ENCODE measurements around the gene DLL4. TPM values are rescaled to one million over a fixed set of nuclear protein-coding genes. Genes with fewer than 3 reads are reported as not detected.

The DLL4 gene
- total RNA-seq, 1 experiment from 2014 or later, result 0.07 TPM

DNA sequence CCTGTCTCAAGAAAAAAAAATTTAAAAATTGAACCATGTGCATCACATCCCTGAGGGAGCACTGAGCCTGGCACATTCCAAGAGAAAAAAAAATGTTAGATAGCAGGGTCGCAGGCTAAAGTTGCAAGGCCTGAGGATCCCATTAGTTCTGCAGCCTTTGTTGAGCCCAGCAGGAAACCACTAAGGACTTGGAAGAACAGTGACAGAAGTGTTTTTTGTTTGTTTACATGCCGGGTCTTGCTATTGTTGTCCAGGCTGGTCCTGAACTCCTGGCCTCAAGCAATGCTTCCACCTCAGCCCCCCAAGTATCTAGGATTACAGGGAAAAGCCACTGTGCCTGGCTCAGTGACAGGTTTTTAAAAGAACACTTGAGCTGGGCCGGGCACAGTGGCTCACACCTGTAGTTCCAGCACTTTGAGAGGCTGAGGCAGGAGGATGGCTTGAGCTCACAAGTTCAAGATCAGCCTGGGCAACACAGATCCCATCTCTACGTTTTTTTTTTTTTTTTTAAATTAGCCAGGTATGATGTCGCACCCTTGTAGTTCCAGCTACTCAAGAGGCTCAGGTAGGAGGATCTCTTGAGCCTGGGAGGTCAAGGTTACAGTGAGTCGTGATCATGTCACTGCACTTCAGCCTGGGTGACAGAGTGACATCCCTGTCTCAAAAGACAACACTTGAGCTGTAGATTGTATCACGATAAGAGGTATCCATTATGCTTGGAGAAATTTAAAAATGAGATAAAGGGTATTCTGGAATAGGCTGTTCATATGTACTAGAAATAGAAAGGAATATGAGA is 39.3 kb downstream of the DLL4 start:
- DNase-seq (ENCODE audit: low read depth), result no peak
- in situ Hi-C loops (cut with HindIII; ENCODE audit: low pct_unique_long_range_greater_than_20kb, low sequenced_read_pairs), result no loop called here

DNA sequence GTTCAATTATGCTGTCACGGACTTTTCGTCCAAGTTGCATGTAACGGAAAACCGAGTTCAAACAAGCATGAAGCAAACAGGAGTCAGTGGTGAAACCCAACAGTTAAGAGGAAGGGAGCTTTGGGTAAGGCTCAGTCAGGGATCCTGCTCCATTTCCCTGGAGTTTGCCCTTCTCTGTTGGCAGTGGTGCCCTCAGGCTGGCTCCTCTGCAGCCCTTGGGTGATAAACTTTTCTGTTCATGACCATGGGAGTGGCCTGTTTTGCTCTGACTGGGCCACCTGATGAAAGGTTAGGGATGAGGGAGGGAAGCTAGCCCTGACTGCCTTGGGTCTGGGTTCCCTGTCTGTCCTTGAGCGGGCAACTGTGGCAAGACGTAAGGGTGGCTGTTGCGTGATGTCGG is 40.2 kb downstream of the DLL4 start:
- in situ Hi-C loops (cut with HindIII; ENCODE audit: low pct_unique_long_range_greater_than_20kb, low sequenced_read_pairs), result no loop called here
- no peak for DNase-seq (ENCODE audit: low read depth)

DNA sequence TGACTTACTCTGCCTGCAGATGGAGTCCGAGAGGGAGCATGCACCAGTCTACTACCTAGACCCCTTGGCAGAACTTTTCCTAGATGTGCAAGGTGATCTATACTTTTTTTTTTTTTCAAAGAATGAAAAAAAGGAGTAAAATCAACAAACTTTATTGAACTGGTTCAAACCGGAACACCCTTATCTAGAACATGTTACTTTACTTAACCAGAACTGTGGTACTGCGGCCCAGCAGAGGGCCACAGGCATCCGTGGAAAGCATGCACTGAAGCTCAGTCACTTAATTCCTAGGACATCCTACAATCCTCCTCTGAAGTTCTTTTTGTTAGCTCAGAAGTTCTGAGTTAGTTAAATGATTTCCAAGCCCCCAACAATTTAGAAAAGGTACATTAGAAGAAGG is 45.7 kb downstream of the DLL4 start:
- in situ Hi-C loops (cut with HindIII; ENCODE audit: low pct_unique_long_range_greater_than_20kb, low sequenced_read_pairs), result no loop called here
- DNase-seq (ENCODE audit: low read depth), result no peak

DNA sequence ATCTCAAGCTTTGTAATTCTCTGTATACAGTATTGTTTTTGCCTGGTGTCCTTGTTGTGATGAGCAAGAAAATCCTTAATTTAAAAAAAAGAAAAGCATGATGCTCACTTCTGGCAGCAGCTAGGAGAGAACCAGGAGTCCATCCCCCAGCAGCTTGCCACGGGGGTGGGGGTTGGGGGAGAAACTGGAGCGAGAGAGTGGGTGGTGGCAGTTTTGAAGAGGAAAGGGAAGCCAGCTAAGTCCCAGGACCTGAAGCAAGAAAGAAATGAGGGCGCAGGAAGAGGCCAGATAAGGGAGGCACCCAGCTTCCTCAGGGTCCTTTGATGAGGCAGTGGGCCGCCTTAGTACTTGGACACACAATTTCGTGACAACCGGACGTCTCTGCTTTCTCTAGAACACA is 47.7 kb downstream of the DLL4 start:
- in situ Hi-C loops (cut with HindIII; ENCODE audit: low pct_unique_long_range_greater_than_20kb, low sequenced_read_pairs), result no loop called here
- DNase-seq (ENCODE audit: low read depth), result no peak

DNA sequence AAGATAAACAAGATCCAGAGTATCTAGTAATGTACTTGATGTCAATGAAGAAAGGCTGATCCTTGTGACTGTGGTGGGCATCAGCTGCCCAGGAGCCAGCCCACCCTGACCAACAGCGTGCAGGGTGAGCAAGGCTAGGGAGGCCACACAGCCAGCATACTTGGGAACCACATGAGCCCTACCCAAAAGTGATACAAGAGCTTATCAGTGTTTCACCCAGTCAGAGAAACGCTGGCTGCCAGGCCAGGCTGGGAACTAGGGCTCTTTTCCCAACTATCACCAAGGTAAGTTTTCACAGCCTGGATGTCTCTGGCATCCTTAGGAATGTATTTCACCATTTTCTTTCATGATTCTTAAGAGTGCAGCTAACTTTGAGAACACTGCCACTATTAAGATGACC is 49.0 kb downstream of the DLL4 start:
- no peak for DNase-seq (ENCODE audit: low read depth)
- in situ Hi-C loops (cut with HindIII; ENCODE audit: low pct_unique_long_range_greater_than_20kb, low sequenced_read_pairs), result no loop called here

DNA sequence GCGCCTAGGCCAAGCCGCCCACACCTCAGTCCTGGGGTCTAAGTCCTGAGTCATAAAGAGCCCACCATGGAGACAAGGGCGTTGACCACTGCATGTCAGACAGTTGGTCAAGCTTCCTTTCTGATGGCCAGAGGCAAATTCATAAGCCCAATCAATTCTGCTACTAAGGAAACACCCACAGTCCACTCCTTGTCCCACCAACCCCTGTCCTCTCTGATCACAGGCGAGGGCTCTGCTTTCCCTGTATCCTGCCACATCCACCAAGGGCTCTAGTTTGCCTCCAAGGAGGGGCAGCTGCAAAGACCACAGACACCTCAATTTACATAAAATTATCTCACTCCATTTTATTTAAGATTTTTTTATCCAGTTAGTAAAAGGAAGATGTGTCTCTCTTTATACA is 49.4 kb downstream of the DLL4 start:
- in situ Hi-C loops (cut with HindIII; ENCODE audit: low pct_unique_long_range_greater_than_20kb, low sequenced_read_pairs), result no loop called here
- no peak for DNase-seq (ENCODE audit: low read depth)

DNA sequence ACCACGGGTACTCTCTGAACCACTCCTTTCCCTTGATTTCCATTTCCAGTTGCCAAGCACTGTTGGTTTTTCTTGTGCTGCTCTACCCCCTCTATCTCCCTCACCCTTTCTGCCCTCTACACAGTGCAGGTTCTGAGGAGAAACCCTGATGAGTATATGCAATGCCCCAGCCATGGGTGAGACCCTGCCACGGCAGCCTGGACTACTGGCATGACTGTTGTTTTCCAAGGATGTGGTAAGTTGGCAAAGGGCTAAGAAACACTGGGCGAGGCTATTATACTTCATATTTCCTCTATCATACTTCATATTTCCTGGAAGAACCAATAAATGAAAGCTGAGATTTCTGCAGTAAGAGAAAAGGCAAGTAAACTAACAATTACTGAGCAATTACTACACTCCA is 52.0 kb downstream of the DLL4 start:
- no peak for DNase-seq (ENCODE audit: low read depth)
- in situ Hi-C loops (cut with HindIII; ENCODE audit: low pct_unique_long_range_greater_than_20kb, low sequenced_read_pairs), result no loop called here

DNA sequence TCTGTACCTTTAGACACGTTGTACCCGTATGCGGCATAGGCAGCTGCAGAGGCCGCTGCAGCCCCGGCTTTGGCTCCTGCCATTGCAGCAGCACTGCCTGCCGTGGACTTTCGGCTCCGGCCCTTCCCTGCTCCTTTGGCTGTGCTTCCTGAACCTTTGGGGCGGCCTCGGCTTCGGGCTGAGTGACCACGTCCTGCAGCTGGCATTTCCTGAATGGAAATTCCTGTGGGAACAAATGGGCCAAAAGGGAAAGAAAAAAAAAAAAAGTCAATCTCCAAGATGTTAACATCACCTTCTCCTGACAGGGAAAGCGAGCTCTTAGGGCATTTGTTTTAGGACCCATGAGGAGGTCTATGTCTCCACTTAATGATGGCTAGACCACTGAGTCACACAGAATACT is 53.7 kb downstream of the DLL4 start:
- no peak for DNase-seq (ENCODE audit: low read depth)

DNA sequence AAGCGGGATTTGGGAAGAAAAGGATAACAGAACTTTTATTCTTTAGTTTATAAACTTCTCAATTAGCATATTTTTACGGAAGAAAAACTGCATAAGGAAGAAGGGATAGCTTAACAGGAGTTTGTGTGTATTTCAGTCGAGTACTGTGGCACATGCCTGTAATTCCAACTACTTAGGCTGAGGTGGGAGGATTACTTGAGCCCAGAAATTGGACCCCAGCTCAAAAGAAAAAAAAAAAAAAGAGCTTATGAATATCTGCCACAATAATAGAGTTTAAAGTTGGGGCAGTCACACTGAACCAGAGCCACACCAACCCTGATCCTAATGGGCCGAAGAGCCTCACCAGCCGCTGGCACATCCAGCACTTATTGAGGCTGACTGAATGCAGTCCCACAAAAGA is 55.3 kb downstream of the DLL4 start:
- in situ Hi-C loops (cut with HindIII; ENCODE audit: low pct_unique_long_range_greater_than_20kb, low sequenced_read_pairs), result no loop called here
- no peak for DNase-seq (ENCODE audit: low read depth)

More for the DNA sequence above, 53.7 kb downstream of the DLL4 start:
- in situ Hi-C loops (cut with HindIII; ENCODE audit: low pct_unique_long_range_greater_than_20kb, low sequenced_read_pairs), result no loop called here

DNA sequence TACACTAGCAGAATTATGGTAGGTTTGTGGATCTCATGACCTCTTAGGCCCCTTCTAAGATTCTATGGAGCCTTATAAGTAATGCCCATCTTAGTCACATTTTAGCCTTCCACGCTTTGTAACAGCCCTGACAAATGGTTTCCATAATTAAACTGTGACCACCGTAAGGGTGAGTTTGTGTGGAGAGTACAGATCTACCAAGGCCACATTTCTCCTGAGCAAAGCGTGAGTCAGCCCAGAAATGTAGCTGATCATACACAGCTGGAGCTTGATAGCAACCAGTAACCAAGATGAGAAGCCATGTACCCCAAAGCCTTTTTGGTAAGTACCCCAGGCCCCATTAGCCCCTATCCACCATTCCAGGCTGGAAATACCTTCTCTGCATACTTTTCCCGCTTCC is 55.8 kb downstream of the DLL4 start:
- DNase-seq (ENCODE audit: low read depth), result no peak
- in situ Hi-C loops (cut with HindIII; ENCODE audit: low pct_unique_long_range_greater_than_20kb, low sequenced_read_pairs), result no loop called here

DNA sequence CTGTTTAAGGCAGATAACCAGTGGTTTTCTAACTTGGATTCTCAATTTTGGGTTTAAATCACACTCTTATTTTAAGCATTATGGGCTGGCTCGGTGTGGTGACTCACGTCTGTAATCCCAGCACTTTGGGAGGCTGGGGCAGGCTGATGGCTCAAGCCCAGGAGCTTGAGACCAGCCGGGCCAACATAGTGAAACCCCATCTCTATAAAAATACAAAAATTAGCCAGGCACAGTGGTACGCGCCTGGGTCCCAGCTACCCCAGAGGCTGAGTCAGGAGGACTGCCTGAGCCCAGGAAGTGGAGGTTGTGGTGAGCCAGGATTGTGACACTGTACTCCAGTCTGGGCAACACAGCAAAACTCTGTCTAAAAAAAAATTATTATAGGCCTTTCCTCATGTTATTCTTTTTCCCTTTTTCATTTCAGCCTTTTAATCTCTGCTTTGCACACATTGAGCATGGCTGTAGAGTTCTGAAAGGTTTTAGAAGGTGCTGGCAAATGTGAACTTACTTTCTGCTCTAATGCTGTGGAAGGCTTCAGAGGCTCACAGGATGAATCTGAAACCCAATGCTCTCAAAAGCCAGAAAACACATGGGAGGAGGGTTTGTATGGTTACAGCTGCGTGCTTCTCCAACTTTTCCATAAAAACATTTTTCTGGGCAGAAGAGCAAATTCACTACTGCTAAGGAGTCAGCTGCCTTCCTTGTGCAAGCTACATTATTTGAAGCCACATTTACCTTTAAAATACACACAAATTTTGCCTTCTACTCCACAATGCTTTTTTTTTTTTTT is 56.6 kb downstream of the DLL4 start:
- in situ Hi-C loops (cut with HindIII; ENCODE audit: low pct_unique_long_range_greater_than_20kb, low sequenced_read_pairs), result no loop called here
- no peak for DNase-seq (ENCODE audit: low read depth)

DNA sequence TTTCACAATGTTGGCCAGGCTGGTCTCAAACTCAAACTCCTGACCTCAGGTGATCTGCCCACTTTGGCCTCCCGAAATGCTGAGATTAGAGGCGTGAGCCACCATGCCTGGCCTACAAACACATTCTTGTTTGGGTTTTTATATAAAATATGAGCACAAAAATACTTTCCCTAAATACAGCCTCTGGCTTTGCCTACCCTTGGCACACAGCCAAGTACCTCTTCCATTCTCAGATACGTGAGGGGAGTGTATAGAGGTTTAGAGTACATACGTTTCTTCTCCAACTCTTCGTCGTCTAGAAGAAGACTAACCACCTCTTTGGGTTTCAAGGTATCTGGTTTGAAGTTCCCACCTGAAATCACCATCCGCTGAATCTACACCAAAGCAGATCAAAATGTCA is 57.7 kb downstream of the DLL4 start:
- no peak for DNase-seq (ENCODE audit: low read depth)
- in situ Hi-C loops (cut with HindIII; ENCODE audit: low pct_unique_long_range_greater_than_20kb, low sequenced_read_pairs), result no loop called here

DNA sequence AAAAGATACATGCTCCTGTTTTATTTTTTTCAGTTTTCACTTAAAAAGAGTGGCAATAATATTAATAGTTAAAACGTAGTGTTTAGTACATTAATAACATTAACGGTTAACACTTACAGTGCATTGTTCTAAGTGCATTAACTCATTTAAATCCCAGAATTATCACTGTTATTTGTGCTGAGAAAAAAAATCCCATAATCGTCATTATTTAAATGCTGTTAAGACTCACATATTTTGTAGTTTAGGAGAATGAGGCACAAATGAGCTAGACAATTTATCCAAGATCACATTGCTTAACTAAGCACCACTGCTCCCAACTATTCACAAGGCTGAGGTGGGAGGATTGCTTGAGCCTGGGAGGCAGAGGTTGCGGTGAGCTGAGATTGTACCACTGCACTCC is 59.0 kb downstream of the DLL4 start:
- in situ Hi-C loops (cut with HindIII; ENCODE audit: low pct_unique_long_range_greater_than_20kb, low sequenced_read_pairs), result no loop called here
- DNase-seq (ENCODE audit: low read depth), result no peak

Other genes with a start within 250 kb of the DLL4 start
- gene RAD51, start 234.2 kb upstream of the DLL4 start, total RNA-seq (2014; rRNA removed; shearing (Covaris generic); ENCODE audit: low replicate concordance), result 22.3 and 34.0 TPM in 2 replicates
- gene RMDN3, start 174.1 kb upstream of the DLL4 start, total RNA-seq (2014; rRNA removed; shearing (Covaris generic); ENCODE audit: low replicate concordance), result 27.7 and 29.0 TPM in 2 replicates
- 73.4 and 105 TPM in 2 replicates for gene GCHFR, start 165.3 kb upstream of the DLL4 start, total RNA-seq (2014; rRNA removed; shearing (Covaris generic); ENCODE audit: low replicate concordance)
- 0.27 and 0.64 TPM in 2 replicates for gene C15orf62, start 159.4 kb upstream of the DLL4 start, total RNA-seq (2014; rRNA removed; shearing (Covaris generic); ENCODE audit: low replicate concordance)
- 88.7 and 100 TPM in 2 replicates for gene ZFYVE19, start 122.3 kb upstream of the DLL4 start, total RNA-seq (2014; rRNA removed; shearing (Covaris generic); ENCODE audit: low replicate concordance)
- 51.3 and 103 TPM in 2 replicates for gene DNAJC17, start 121.9 kb upstream of the DLL4 start, total RNA-seq (2014; rRNA removed; shearing (Covaris generic); ENCODE audit: low replicate concordance)
- not detected in 2 replicates for gene PPP1R14D, start 100.6 kb upstream of the DLL4 start, total RNA-seq (2014; rRNA removed; shearing (Covaris generic); ENCODE audit: low replicate concordance)
- gene SPINT1, start 85.3 kb upstream of the DLL4 start, total RNA-seq (2014; rRNA removed; shearing (Covaris generic); ENCODE audit: low replicate concordance), result 19.5 and 29.7 TPM in 2 replicates
- 0.23 and 0.51 TPM in 2 replicates for gene RHOV, start 55.1 kb upstream of the DLL4 start, total RNA-seq (2014; rRNA removed; shearing (Covaris generic); ENCODE audit: low replicate concordance)
- 20.5 and 23.9 TPM in 2 replicates for gene VPS18, start 34.9 kb upstream of the DLL4 start, total RNA-seq (2014; rRNA removed; shearing (Covaris generic); ENCODE audit: low replicate concordance)
- gene CHAC1, start 24.1 kb downstream of the DLL4 start, total RNA-seq (2014; rRNA removed; shearing (Covaris generic); ENCODE audit: low replicate concordance), result 11.9 and 12.7 TPM in 2 replicates
- 41.1 and 45.9 TPM in 2 replicates for gene INO80, start 186.9 kb downstream of the DLL4 start, total RNA-seq (2014; rRNA removed; shearing (Covaris generic); ENCODE audit: low replicate concordance)

All from Caki2 (cell line).